ENCODE measurements around the gene OR6C68.

OR6C68 gene

DNA sequence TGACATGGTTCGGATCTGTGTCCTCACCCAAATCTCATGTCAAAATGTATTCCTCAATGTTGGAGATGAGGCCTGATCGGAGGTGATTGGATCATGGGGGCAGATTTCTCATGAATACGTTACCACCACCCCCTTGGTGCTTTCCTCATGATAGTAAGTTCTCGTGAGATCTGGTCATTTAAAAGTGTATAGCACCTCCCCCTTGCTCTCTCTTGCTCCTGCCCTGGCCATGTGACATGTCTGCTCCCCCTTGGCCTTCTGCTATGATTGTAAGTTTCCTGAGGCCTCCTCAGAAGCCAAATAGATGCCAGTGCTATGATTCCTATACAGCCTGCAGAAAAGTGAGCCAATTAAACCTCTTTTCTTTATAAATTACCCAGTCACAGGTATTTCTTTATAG lies 7.1 kb downstream of the OR6C68 start:
- no peaks in the 10 kb centered on the region for H3K4me1 ChIP-seq (ENCODE audit: control insufficient read depth, insufficient read depth, low read length)
- no peak overlapping the region for H3K27ac ChIP-seq (ENCODE audit: low read depth, low read length)

DNA sequence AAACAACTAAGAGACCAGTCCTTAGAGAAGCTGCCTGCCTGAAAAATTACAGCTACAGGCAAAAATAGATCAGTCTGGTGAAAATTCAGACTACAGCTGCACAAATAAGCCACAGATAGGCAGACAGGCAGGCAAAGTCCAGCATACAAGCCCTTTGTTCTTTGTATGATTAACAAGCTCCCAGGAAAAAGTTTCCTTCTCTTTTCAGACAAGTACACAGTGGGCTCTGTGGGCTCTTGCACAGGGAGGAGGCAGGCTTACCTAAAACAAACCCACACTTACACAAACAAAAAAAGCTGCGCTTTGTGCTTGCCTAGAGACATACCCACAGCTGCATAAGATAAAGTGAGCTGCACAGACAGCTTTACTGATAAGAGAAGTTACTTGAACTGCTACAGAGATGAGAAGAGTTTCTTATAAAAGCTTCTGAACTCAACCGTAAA lies 7.7 kb downstream of the OR6C68 start:
- H3K27me3 ChIP-seq (ENCODE audit: control insufficient read depth, insufficient read depth, low read length) = no peaks in the 10 kb centered on the region
- no peak overlapping the region for H3K27ac ChIP-seq (ENCODE audit: low read depth, low read length)
- H3K9ac ChIP-seq (ENCODE audit: low read length) = no peak overlapping the region
- no peaks in the 10 kb centered on the region for H3K4me1 ChIP-seq (ENCODE audit: control insufficient read depth, insufficient read depth, low read length)
- no peaks in the 10 kb centered on the region for H3K36me3 ChIP-seq (ENCODE audit: control insufficient read depth, insufficient read depth, low read length)
- H3K4me3 ChIP-seq (ENCODE audit: low read length) = no peak overlapping the region

More for the DNA sequence above, 7.1 kb downstream of the OR6C68 start:
- no peaks in the 10 kb centered on the region for H3K27me3 ChIP-seq (ENCODE audit: control insufficient read depth, insufficient read depth, low read length)
- H3K9ac ChIP-seq (ENCODE audit: low read length) = no peak overlapping the region
- no peak overlapping the region for H3K4me3 ChIP-seq (ENCODE audit: low read length)
- no peaks in the 10 kb centered on the region for H3K36me3 ChIP-seq (ENCODE audit: control insufficient read depth, insufficient read depth, low read length)

DNA sequence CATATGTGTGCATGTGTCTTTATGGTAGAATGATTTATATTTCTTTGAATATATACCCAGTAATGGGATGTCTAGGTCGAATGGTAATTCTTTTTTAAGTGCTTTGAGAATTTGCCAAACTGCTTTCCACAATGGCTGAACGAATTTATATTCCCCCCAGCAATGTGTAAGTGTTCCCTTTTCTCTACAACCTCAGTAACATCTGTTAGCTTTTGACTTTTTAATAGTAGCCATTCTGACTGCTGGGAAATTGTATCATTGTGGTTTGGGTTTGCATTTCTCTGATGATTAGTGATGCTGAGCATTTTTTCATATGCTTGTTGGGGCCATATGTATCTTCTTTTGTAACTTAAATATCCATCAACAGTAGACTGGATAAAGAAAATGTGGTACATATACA lies 9.4 kb downstream of the OR6C68 start:
- no peaks in the 10 kb centered on the region for H3K4me1 ChIP-seq (ENCODE audit: control insufficient read depth, insufficient read depth, low read length)
- no peaks in the 10 kb centered on the region for H3K36me3 ChIP-seq (ENCODE audit: control insufficient read depth, insufficient read depth, low read length)
- no peak overlapping the region for H3K27ac ChIP-seq (ENCODE audit: low read depth, low read length)
- no peak overlapping the region for H3K4me3 ChIP-seq (ENCODE audit: low read length)
- no peaks in the 10 kb centered on the region for H3K27me3 ChIP-seq (ENCODE audit: control insufficient read depth, insufficient read depth, low read length)
- no peak overlapping the region for H3K9ac ChIP-seq (ENCODE audit: low read length)

DNA sequence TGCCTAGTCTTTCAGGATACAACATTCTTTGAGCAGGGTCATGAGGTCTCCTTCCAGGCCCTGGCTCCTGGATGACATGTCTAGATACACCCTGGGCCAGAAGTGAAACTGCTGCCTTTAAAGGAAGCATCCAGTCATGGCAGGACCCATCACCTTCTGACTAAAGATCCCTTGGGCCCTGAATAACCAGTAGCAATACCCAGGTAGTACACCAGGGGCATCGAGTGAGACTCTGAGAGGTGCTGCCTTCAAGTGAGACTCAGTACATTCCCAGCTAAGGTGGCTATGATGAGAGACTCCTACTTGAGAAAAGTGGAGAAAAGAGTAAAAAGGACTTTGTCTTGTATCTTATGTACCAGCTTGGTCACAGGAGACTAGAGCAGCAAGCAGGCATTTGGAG lies 23.5 kb downstream of the OR6C68 start:
- H3K9ac ChIP-seq (ENCODE audit: low read length) = no peak overlapping the region

DNA sequence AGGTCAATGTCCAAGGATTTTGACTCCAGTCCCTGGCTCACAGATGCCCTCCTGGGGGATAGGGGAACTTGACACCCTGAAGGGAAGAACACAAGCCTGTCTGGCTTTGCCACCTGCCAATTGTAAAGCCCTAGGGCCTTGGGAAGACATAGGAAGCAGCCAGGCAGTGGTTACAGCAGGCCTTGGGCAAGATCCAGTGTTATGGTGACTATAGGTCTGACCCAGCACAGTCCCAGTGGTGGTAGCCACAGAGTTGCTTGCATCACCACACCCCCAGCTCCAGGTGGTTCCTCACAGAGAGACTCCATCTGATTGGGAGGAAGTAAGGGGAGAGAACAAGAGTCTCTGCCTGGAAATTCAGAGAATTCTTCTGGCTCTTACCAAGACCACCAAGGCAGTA lies 24.2 kb downstream of the OR6C68 start:
- Histone ChIP-seq H3K4me3 (ENCODE audit: low read length) (no peak overlapping the region), H3K27ac (ENCODE audit: low read depth, low read length) (no peak overlapping the region), H3K9ac (ENCODE audit: low read length) (no peak overlapping the region), H3K27me3 (ENCODE audit: control insufficient read depth, insufficient read depth, low read length) (no peaks in the 10 kb centered on the region), H3K36me3 (ENCODE audit: control insufficient read depth, insufficient read depth, low read length) (no peaks in the 10 kb centered on the region), H3K4me1 (ENCODE audit: control insufficient read depth, insufficient read depth, low read length) (no peaks in the 10 kb centered on the region)

More for the DNA sequence above, 23.5 kb downstream of the OR6C68 start:
- no peak overlapping the region for H3K27ac ChIP-seq (ENCODE audit: low read depth, low read length)
- H3K27me3 ChIP-seq (ENCODE audit: control insufficient read depth, insufficient read depth, low read length) = no peaks in the 10 kb centered on the region
- no peaks in the 10 kb centered on the region for H3K36me3 ChIP-seq (ENCODE audit: control insufficient read depth, insufficient read depth, low read length)
- H3K4me3 ChIP-seq (ENCODE audit: low read length) = no peak overlapping the region
- no peaks in the 10 kb centered on the region for H3K4me1 ChIP-seq (ENCODE audit: control insufficient read depth, insufficient read depth, low read length)
